ENCODE measurements around the gene TIMM21.

Gene TIMM21

DNA sequence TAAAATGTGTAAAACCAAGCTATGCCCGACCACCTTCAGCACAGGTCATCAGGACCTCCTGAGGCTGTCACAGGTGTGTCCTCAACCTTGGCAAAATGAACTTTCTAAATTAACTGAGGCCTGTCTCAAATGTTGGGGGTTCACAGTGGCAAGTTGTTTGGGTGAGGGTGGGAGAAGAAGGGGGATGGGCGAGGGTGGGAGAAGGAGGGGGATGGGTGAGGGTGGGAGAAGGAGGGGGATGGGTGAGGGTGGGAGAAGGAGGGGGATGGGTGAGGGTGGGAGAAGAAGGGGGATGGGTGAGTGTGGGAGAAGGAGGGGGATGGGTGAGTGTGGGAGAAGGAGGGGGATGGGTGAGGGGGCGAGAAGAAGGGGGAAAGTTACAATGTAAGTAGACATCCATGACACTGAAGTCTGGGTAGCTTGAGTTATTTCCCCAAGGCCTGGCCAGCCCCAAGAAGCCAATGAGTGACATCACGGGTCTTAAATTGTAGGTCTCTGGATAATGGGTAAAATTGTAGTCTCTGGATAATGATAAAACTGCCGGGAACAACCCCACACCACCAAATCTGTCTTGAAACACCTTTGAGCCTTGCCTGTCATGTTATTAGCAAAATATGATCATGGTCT, 56.3 kb downstream of the TIMM21 start:
- TF ChIP-seq, protein P1, sequence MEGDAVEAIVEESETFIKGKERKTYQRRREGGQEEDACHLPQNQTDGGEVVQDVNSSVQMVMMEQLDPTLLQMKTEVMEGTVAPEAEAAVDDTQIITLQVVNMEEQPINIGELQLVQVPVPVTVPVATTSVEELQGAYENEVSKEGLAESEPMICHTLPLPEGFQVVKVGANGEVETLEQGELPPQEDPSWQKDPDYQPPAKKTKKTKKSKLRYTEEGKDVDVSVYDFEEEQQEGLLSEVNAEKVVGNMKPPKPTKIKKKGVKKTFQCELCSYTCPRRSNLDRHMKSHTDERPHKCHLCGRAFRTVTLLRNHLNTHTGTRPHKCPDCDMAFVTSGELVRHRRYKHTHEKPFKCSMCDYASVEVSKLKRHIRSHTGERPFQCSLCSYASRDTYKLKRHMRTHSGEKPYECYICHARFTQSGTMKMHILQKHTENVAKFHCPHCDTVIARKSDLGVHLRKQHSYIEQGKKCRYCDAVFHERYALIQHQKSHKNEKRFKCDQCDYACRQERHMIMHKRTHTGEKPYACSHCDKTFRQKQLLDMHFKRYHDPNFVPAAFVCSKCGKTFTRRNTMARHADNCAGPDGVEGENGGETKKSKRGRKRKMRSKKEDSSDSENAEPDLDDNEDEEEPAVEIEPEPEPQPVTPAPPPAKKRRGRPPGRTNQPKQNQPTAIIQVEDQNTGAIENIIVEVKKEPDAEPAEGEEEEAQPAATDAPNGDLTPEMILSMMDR (IDR thresholded peaks at IDR 0.05; ENCODE audit: low read length, missing control alignments), result no peak
- no peak overlapping the region for H3K4me3 ChIP-seq (replicated peaks; ENCODE audit: low read depth, low read length)
- DNase-seq (ENCODE audit: low read depth), result no peak

Data from fibroblast of pulmonary artery (primary cell).